Ascending aorta (tissue), 2 donors: ENCODE data around the gene HINT3. TPM values are rescaled to one million over a fixed set of nuclear protein-coding genes. Genes with fewer than 3 reads are reported as not detected.
"Not testable (repeated sequence)": the region's sequence is repeated elsewhere in the genome, so short reads cannot be mapped to it uniquely, and the experiment has no call there.

Experiments
- DNase-seq, 2 donors: peaks; one replicate each; pipeline ENCODE4 v3.0.0-alpha.2; 2019; ENCODE audit warnings: low spot score in 2 of 2
- H3K27ac ChIP-seq, 2 donors: fragments of 200-600 bp; sonication (generic); one replicate each; pipeline ENCODE4 v1.5.1; 2016 to 2017; ENCODE audit warnings: mild to moderate bottlenecking in 1 of 2
- H3K27me3 ChIP-seq: fragments of 200-600 bp; sonication (generic); one replicate; pipeline ENCODE4 v1.5.1; 2017
- H3K36me3 ChIP-seq, 2 donors: fragments of 200-600 bp; sonication (generic); one replicate each; pipeline ENCODE4 v1.5.1; 2016
- H3K4me1 ChIP-seq, 2 donors: fragments of 200-600 bp; sonication (generic); one replicate each; pipeline ENCODE4 v1.5.1; 2016 to 2017; ENCODE audit warnings: mild to moderate bottlenecking in 1 of 2
- H3K4me3 ChIP-seq, 2 donors: fragments of 200-600 bp; sonication (generic); one replicate each; pipeline ENCODE4 v1.5.1; 2016 to 2017; ENCODE audit warnings: mild to moderate bottlenecking in 1 of 2
- H3K9me3 ChIP-seq, 2 donors: fragments of 200-600 bp; sonication (generic); one replicate each; pipeline ENCODE4 v1.5.1; 2016
- intact Hi-C: fragments of 100-400 bp; cut with DNase I; formaldehyde crosslinking; loops from one replicate; pipeline ENCODE4 v1.15.1; 2023
- total RNA-seq: library from RNA; depleted of rRNA; stranded (reverse); fragments of >200 nt; gene quantifications from one replicate; pipeline ENCODE4 v1.1.0, GENCODE V29; 2016
- TF ChIP-seq, protein P1 (sequence below), 3 experiments: fragments of 200-600 bp in 2 of 3; fragments of 450-650 bp in 1 of 3; sonication (generic) in 2 of 3; IDR thresholded peaks; one replicate each; pipeline ENCODE4 v1.5.1; 2016 to 2019; ENCODE audit warnings: antibody characterized with exemption in 3 of 3, mild to moderate bottlenecking in 1 of 3, moderate library complexity in 1 of 3

The HINT3 gene
- total RNA-seq, 1 donor from 2014 or later = 5.2 TPM

DNA sequence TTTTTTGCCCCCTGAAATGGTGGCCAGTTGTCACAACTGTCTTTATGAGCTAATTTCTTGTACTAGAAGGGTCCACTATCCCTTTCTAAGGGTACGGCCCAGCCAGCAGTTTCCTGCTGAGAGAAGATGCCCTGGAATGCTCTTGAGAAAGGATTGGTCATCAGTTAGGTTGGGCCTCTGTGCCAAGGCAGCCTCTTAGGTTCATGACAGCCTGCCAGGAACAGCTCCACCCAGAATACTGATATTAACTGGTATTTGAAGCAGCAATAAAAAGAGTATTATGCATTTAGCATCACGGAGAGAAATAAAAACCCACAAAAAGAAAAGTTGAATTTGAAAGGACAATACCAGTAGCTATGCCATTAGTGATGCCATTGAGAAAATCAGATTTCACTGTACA is 9.0 kb upstream of the HINT3 start:
- no peak overlapping the region for H3K4me3 ChIP-seq
- H3K36me3 ChIP-seq = no peaks in the 10 kb centered on the region
- no peaks in the 10 kb centered on the region for H3K27me3 ChIP-seq
- peak overlapping the region in 1 of 2 donors; percentile 52 for H3K27ac ChIP-seq
- peaks cover 7 to 18% of the 10 kb centered on the region in 2 donors for H3K4me1 ChIP-seq
- H3K9me3 ChIP-seq = no peaks in the 10 kb centered on the region
- no peak for DNase-seq
- intact Hi-C loops = no loop called here
- TF ChIP-seq, protein P1, sequence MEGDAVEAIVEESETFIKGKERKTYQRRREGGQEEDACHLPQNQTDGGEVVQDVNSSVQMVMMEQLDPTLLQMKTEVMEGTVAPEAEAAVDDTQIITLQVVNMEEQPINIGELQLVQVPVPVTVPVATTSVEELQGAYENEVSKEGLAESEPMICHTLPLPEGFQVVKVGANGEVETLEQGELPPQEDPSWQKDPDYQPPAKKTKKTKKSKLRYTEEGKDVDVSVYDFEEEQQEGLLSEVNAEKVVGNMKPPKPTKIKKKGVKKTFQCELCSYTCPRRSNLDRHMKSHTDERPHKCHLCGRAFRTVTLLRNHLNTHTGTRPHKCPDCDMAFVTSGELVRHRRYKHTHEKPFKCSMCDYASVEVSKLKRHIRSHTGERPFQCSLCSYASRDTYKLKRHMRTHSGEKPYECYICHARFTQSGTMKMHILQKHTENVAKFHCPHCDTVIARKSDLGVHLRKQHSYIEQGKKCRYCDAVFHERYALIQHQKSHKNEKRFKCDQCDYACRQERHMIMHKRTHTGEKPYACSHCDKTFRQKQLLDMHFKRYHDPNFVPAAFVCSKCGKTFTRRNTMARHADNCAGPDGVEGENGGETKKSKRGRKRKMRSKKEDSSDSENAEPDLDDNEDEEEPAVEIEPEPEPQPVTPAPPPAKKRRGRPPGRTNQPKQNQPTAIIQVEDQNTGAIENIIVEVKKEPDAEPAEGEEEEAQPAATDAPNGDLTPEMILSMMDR (IDR thresholded peaks at IDR 0.05) = no peak

DNA sequence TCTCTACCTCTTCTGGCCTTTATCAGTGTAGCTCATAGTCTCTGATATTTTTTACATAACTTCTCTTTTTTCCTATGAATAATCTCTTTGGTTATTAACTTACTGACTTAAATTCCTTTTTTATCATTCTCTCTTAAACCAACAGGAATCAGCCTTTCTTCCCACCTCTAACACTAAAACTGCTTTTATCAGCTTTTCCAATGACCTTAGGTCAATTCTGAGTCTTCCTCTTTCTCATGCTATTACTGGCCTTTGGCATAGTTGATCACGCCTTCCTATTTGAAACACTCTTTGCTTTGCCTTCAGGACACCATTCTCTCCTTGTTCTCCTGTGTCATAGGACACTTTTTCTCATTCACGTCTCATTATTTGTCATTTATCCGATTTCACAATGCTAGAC is 8.1 kb upstream of the HINT3 start:
- no peaks in the 10 kb centered on the region for H3K36me3 ChIP-seq
- H3K27ac ChIP-seq = no peak overlapping the region
- H3K4me3 ChIP-seq = no peak overlapping the region
- intact Hi-C loops = no loop called here
- no peaks in the 10 kb centered on the region for H3K9me3 ChIP-seq
- no peaks in the 10 kb centered on the region for H3K27me3 ChIP-seq
- no peak for DNase-seq
- H3K4me1 ChIP-seq = peaks cover 7 to 18% of the 10 kb centered on the region in 2 donors
- TF ChIP-seq, protein P1 (IDR thresholded peaks at IDR 0.05) = no peak

DNA sequence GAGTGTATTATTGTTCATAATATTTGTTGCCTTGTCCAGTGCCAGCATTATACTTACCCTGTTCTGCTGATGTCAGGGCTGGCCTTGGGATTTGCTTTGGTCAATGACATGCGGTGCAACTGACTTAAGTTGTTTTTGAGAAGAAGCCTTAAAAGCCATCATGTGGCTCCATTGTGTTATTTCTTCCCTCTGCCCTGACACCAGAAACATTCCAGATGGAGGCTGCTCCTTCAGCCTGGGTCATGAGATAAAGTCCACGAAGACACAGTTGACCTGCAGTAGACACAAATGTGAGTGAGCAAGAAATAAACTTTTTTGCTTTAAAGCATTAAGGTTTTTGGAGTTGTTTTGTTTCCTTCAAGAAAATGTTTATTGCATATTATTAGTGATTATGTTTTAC is 7.5 kb upstream of the HINT3 start:
- no peak overlapping the region for H3K4me3 ChIP-seq
- intact Hi-C loops = no loop called here
- H3K27me3 ChIP-seq = no peaks in the 10 kb centered on the region
- H3K4me1 ChIP-seq = peaks cover 5 to 17% of the 10 kb centered on the region in 2 donors
- TF ChIP-seq, protein P1 (IDR thresholded peaks at IDR 0.05) = no peak
- H3K36me3 ChIP-seq = no peaks in the 10 kb centered on the region
- no peaks in the 10 kb centered on the region for H3K9me3 ChIP-seq
- H3K27ac ChIP-seq = no peak overlapping the region
- DNase-seq = no peak

DNA sequence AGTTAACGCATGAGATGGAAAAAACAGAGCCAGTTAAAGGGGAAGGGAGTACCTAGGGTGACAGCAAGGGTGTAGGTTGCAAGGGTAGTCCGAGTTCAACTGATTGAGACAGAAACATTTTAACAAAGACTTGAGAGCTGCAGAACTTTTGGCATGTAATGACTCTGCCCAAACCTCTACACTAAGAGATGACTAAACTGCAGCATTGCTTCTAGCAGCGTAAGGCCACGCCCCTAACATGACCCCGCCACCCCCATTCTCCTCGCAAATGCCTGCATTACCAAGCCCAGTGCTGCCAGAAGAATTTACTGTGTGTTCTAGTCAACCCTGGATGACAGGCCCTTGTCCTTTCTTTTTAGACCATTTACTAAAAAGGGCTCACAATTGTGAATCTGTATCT is 6.3 kb upstream of the HINT3 start:
- intact Hi-C loops = loop anchor here (10.0 kb wide), 1 partner anchor 505 kb away; no protein-coding TSS in a partner anchor

DNA sequence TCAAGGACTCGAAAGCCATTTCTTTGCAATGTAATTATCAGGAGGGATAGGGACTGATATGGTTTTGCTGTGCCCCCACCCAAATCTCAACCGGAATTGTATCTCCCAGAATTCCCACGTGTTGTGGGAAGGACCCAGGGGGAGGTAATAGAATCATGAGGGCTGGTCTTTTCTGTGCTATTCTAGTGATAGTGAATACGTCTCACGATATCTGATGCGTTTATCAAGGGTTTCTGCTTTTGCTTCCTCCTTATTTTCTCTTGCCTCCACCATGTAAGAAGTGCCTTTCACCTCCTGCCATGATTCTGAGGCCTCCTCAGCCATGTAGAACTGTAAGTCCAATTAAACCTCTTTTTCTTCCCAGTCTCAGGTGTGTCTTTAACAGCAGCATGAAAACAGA is 5.9 kb upstream of the HINT3 start:
- not testable (repeated sequence) for H3K27ac ChIP-seq, DNase-seq, H3K27me3 ChIP-seq, H3K4me1 ChIP-seq, H3K4me3 ChIP-seq, H3K9me3 ChIP-seq, H3K36me3 ChIP-seq
- intact Hi-C loops = loop anchor here (10.0 kb wide), 1 partner anchor 506 kb away; no protein-coding TSS in a partner anchor

More for the DNA sequence above, 6.3 kb upstream of the HINT3 start:
- Histone ChIP-seq H3K27me3 (no peaks in the 10 kb centered on the region), H3K4me3 (no peak overlapping the region), H3K27ac (no peak overlapping the region), H3K36me3 (no peaks in the 10 kb centered on the region), H3K9me3 (no peaks in the 10 kb centered on the region), H3K4me1 (peaks cover 0 to 9% of the 10 kb centered on the region in 2 donors)
- TF ChIP-seq, protein P1 (IDR thresholded peaks at IDR 0.05) = no peak
- DNase-seq = no peak

DNA sequence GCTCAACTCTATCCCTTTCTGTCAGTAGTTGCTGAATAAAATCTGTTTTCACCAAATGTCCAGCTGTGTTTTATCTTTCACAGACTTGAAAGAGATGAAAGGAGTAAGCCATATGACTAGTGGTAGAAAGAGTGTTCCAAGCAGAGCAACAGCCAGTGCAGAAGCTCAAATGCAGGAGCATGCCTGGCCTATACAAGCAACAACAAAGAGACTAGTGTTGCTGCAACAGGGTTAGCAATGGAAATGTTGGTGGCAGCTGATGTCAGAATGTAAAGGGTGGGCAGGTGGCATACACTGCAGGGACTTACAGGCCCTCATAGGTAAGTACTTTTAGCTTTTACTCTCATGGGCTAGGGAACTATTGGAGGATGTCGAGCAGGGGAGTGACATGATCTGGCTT is 5.2 kb upstream of the HINT3 start:
- TF ChIP-seq, protein P1 (IDR thresholded peaks at IDR 0.05) = no peak
- H3K36me3 ChIP-seq = no peaks in the 10 kb centered on the region
- no peak overlapping the region for H3K4me3 ChIP-seq
- H3K27me3 ChIP-seq = no peaks in the 10 kb centered on the region
- intact Hi-C loops = loop anchor here (10.0 kb wide), 1 partner anchor 507 kb away; no protein-coding TSS in a partner anchor
- no peak overlapping the region for H3K27ac ChIP-seq
- H3K4me1 ChIP-seq = peaks cover 0 to 2% of the 10 kb centered on the region in 2 donors
- H3K9me3 ChIP-seq = no peaks in the 10 kb centered on the region
- DNase-seq = no peak
